ENCODE results near the gene APH1B.

GRCh38 chr15:63232943-63233342 lies 44.5 kb upstream of the APH1B start:
- TF ChIP-seq CTCF (IDR thresholded peaks at IDR 0.05) (no peak), POLR2A (IDR thresholded peaks at IDR 0.05) (no peak), POLR2AphosphoS5 (IDR thresholded peaks at IDR 0.05; ENCODE audit: insufficient read depth in 1 of 2, low read depth in 1 of 2) (no peak)
